ENCODE results near the gene MRPS2.
"Not testable (repeated sequence)": the region's sequence is repeated elsewhere in the genome, so short reads cannot be mapped to it uniquely, and the experiment has no call there.

MRPS2 gene

GRCh38 chr9:135526730-135527571 lies 26.5 kb downstream of the MRPS2 start:
- H3K27ac ChIP-seq, result no peak overlapping the region
- no peak for TF ChIP-seq CTCF (conservative IDR thresholded peaks at IDR 0.05)

- H3K27ac ChIP-seq, result not testable (repeated sequence)
These were observed 28.5 kb downstream of the MRPS2 start for GRCh38 chr9:135528842-135529435.

GRCh38 chr9:135530146-135530545 lies 29.7 kb downstream of the MRPS2 start:
- TF ChIP-seq CTCF (conservative IDR thresholded peaks at IDR 0.05), result no peak
- no peak overlapping the region for H3K27ac ChIP-seq

- no peak for TF ChIP-seq CTCF (conservative IDR thresholded peaks at IDR 0.05)
- H3K27ac ChIP-seq, result no peak overlapping the region
These were observed 30.6 kb downstream of the MRPS2 start for GRCh38 chr9:135531096-135531495.

- no peak overlapping the region for H3K27ac ChIP-seq
- TF ChIP-seq CTCF (conservative IDR thresholded peaks at IDR 0.05), result no peak
These were observed 32.6 kb downstream of the MRPS2 start for GRCh38 chr9:135533113-135533512.

- no peak overlapping the region for H3K27ac ChIP-seq
- no peak for TF ChIP-seq CTCF (conservative IDR thresholded peaks at IDR 0.05)
These were observed 33.2 kb downstream of the MRPS2 start for GRCh38 chr9:135533674-135534073.

GRCh38 chr9:135534192-135534711 lies 33.8 kb downstream of the MRPS2 start:
- H3K27ac ChIP-seq, result not testable (repeated sequence)

GRCh38 chr9:135534826-135535225 lies 34.3 kb downstream of the MRPS2 start:
- not testable (repeated sequence) for H3K27ac ChIP-seq

- H3K27ac ChIP-seq, result not testable (repeated sequence)
These were observed 35.1 kb downstream of the MRPS2 start for GRCh38 chr9:135535631-135536030.
